ENCODE data around the gene CTNNA2. TPM values are rescaled to one million over a fixed set of nuclear protein-coding genes. Genes with fewer than 3 reads are reported as not detected.

CTNNA2 gene
- total RNA-seq, 1 experiment from 2014 or later, result 0.54 TPM

DNA sequence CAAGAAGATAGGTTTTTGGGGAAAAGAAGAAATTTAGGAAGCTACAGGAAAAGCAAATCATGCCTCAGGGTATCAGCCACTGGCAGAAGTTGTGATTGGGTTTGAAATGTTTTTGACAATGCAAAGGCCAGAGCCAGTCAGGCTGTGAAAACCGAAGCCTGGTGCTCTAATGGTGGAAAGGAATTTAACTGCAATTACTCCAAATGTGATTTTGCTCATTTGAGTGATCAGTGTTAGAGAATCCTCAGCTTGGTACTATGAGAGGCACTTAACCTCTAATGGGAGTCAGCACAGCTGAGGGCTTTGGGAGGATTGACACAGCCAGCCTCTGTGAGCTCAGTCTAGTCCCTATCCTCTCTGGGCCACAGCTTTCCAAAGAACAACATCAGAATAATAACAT lies 615.2 kb downstream of the CTNNA2 start:
- POLR2A ChIA-PET, result no interaction called here
- no TSS peak for BruUV-seq (replicated peaks)
- H3K9me3 ChIP-seq (ENCODE audit: control insufficient read depth, insufficient read depth, low read depth, low read length), result no peaks in the 10 kb centered on the region
- TF ChIP-seq POLR2AphosphoS5 (IDR thresholded peaks at IDR 0.05; ENCODE audit: low read depth, low read length) (no peak), SIN3A (IDR thresholded peaks at IDR 0.05; ENCODE audit: borderline replicate concordance, insufficient read depth, low read depth, low read length) (no peak), TCF7L2 (IDR thresholded peaks at IDR 0.05; ENCODE audit: low read depth, low read length) (no peak)
- TF ChIP-seq, protein P1, sequence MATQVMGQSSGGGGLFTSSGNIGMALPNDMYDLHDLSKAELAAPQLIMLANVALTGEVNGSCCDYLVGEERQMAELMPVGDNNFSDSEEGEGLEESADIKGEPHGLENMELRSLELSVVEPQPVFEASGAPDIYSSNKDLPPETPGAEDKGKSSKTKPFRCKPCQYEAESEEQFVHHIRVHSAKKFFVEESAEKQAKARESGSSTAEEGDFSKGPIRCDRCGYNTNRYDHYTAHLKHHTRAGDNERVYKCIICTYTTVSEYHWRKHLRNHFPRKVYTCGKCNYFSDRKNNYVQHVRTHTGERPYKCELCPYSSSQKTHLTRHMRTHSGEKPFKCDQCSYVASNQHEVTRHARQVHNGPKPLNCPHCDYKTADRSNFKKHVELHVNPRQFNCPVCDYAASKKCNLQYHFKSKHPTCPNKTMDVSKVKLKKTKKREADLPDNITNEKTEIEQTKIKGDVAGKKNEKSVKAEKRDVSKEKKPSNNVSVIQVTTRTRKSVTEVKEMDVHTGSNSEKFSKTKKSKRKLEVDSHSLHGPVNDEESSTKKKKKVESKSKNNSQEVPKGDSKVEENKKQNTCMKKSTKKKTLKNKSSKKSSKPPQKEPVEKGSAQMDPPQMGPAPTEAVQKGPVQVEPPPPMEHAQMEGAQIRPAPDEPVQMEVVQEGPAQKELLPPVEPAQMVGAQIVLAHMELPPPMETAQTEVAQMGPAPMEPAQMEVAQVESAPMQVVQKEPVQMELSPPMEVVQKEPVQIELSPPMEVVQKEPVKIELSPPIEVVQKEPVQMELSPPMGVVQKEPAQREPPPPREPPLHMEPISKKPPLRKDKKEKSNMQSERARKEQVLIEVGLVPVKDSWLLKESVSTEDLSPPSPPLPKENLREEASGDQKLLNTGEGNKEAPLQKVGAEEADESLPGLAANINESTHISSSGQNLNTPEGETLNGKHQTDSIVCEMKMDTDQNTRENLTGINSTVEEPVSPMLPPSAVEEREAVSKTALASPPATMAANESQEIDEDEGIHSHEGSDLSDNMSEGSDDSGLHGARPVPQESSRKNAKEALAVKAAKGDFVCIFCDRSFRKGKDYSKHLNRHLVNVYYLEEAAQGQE (IDR thresholded peaks at IDR 0.05; ENCODE audit: insufficient read depth in 1 of 2, low read depth in 2 of 2, low read length in 1 of 2), result no peak
- TF ChIP-seq, protein P2, sequence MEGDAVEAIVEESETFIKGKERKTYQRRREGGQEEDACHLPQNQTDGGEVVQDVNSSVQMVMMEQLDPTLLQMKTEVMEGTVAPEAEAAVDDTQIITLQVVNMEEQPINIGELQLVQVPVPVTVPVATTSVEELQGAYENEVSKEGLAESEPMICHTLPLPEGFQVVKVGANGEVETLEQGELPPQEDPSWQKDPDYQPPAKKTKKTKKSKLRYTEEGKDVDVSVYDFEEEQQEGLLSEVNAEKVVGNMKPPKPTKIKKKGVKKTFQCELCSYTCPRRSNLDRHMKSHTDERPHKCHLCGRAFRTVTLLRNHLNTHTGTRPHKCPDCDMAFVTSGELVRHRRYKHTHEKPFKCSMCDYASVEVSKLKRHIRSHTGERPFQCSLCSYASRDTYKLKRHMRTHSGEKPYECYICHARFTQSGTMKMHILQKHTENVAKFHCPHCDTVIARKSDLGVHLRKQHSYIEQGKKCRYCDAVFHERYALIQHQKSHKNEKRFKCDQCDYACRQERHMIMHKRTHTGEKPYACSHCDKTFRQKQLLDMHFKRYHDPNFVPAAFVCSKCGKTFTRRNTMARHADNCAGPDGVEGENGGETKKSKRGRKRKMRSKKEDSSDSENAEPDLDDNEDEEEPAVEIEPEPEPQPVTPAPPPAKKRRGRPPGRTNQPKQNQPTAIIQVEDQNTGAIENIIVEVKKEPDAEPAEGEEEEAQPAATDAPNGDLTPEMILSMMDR (IDR thresholded peaks at IDR 0.05), result no peak
- H3K27me3 ChIP-seq (ENCODE audit: control insufficient read depth, insufficient read depth, low read length), result no peaks in the 10 kb centered on the region
- H3K4me3 ChIP-seq (ENCODE audit: low read depth in 2 of 2, low read length in 2 of 2), result no peak overlapping the region
- CTCF ChIA-PET, result no interaction called here
- intact Hi-C loops (cut with micrococcal nuclease; ENCODE audit: unreplicated experiment), result no loop called here
- no peak for DNase-seq (ENCODE audit: low read depth, low spot score)
- H3K36me3 ChIP-seq (ENCODE audit: control insufficient read depth, insufficient read depth, low read length), result no peaks in the 10 kb centered on the region
- no peak overlapping the region for H3K27ac ChIP-seq (ENCODE audit: low read length)
- in situ Hi-C loops (cut with HindIII; ENCODE audit: low pct_unique_long_range_greater_than_20kb, low sequenced_read_pairs), result no loop called here
- no peak for ATAC-seq
- no peaks in the 10 kb centered on the region for H3K4me1 ChIP-seq (ENCODE audit: control insufficient read depth, insufficient read depth, low read length)

DNA sequence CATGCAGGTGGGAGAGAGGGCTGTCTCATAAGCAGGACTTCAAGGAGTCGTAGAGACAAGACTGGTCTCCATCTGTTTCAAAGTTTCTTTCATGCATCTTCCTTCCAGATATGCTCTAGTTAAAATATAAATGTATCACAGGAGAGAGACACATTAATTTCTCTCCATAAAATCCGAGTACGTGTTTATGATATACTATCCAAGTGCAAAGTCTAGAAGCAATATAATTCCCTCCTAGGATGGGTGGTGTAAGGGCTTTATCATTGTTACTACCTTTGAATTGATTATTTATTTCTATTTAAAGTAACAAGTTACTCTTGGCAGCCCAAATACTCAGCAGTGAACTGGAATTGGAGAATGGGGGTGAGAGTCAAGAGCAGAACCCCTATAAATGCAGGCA lies 619.4 kb downstream of the CTNNA2 start:
- Histone ChIP-seq H3K4me3 (ENCODE audit: low read depth in 2 of 2, low read length in 2 of 2) (no peak overlapping the region), H3K27ac (ENCODE audit: low read length) (no peak overlapping the region), H3K27me3 (ENCODE audit: control insufficient read depth, insufficient read depth, low read length) (no peaks in the 10 kb centered on the region), H3K4me1 (ENCODE audit: control insufficient read depth, insufficient read depth, low read length) (no peaks in the 10 kb centered on the region), H3K9me3 (ENCODE audit: control insufficient read depth, insufficient read depth, low read depth, low read length) (no peaks in the 10 kb centered on the region), H3K36me3 (ENCODE audit: control insufficient read depth, insufficient read depth, low read length) (no peaks in the 10 kb centered on the region)
- in situ Hi-C loops (cut with HindIII; ENCODE audit: low pct_unique_long_range_greater_than_20kb, low sequenced_read_pairs) (no loop called here), intact Hi-C loops (cut with micrococcal nuclease; ENCODE audit: unreplicated experiment) (no loop called here)
- BruUV-seq (replicated peaks), result no TSS peak
- no peak for ATAC-seq
- TF ChIP-seq, protein P1 (IDR thresholded peaks at IDR 0.05; ENCODE audit: insufficient read depth in 1 of 2, low read depth in 2 of 2, low read length in 1 of 2), result no peak
- TF ChIP-seq TCF7L2 (IDR thresholded peaks at IDR 0.05; ENCODE audit: low read depth, low read length) (no peak), SIN3A (IDR thresholded peaks at IDR 0.05; ENCODE audit: borderline replicate concordance, insufficient read depth, low read depth, low read length) (no peak), POLR2AphosphoS5 (IDR thresholded peaks at IDR 0.05; ENCODE audit: low read depth, low read length) (no peak)
- TF ChIP-seq, protein P2 (IDR thresholded peaks at IDR 0.05), result no peak
- ChIA-PET CTCF (no interaction called here), POLR2A (no interaction called here)
- no peak for DNase-seq (ENCODE audit: low read depth, low spot score)

Measured in Panc1 (cell line).